Temporal lobe (tissue), 1 donor: ENCODE data around the gene MAGEA1. TPM values are rescaled to one million over a fixed set of nuclear protein-coding genes. Genes with fewer than 3 reads are reported as not detected.

Experiments used
- total RNA-seq: library from RNA; depleted of rRNA; stranded (reverse); fragments of >200 nt; gene quantifications from one replicate; pipeline ENCODE4 v1.2.3, GENCODE V29; 2014

Gene MAGEA1
- total RNA-seq, 1 donor from 2014 or later: not detected

Other genes with a start within 250 kb of the MAGEA1 start
- gene PNMA5, start 185.2 kb upstream of the MAGEA1 start, total RNA-seq: 3.0 TPM
- 12.3 TPM for gene PNMA3, start 122.8 kb upstream of the MAGEA1 start, total RNA-seq
- gene PNMA6A, start 106.8 kb upstream of the MAGEA1 start, total RNA-seq: 13.5 TPM
- gene PNMA6F, start 142.5 kb downstream of the MAGEA1 start, total RNA-seq: 0.49 TPM
- 9.1 TPM for gene ZNF275, start 154.9 kb downstream of the MAGEA1 start, total RNA-seq
- gene PNMA6E, start 222.1 kb downstream of the MAGEA1 start, total RNA-seq: not detected
- 0.98 TPM for gene ZFP92, start 232.2 kb downstream of the MAGEA1 start, total RNA-seq